Activated T-cell treated with anti-CD3 and anti-CD28 coated beads, Interleukin-2, amount 50 U/mL, for 72 hours (primary cell): ENCODE data around the gene RXRA. TPM values are rescaled to one million over a fixed set of nuclear protein-coding genes. Genes with fewer than 3 reads are reported as not detected.

Experiments used
- ATAC-seq, 2 donors: fragments of 150-1000 bp; cut with Tn5 transposase; replicated peaks in 1 of 2; 2 replicates each; pipeline ENCODE4 v1.10.0; 2021; ENCODE audit warnings: moderate library complexity in 2 of 2, mild to moderate bottlenecking in 1 of 2
- DNase-seq, 2 donors: peaks; one replicate each; pipeline ENCODE4 v3.0.0; 2021 to 2022; ENCODE audit warnings: mixed read lengths in 1 of 2
- H3K27ac Mint-ChIP-seq: one replicate; pipeline ENCODE4 v1.8.0; 2022; ENCODE audit warnings: mild to moderate bottlenecking, moderate library complexity, mixed read lengths
- H3K27me3 Mint-ChIP-seq: one replicate; pipeline ENCODE4 v1.8.0; 2022; ENCODE audit warnings: low read depth, mixed read lengths
- H3K36me3 Mint-ChIP-seq, 2 donors: one replicate each; pipeline ENCODE4 v1.8.0; 2022; ENCODE audit warnings: mixed read lengths in 2 of 2, mild to moderate bottlenecking in 1 of 2; ENCODE audit not compliant: insufficient read depth in 2 of 2
- H3K4me1 Mint-ChIP-seq: one replicate; pipeline ENCODE4 v1.8.0; 2022; ENCODE audit warnings: low read depth, mixed read lengths
- H3K4me3 Mint-ChIP-seq, 2 donors: one replicate each; pipeline ENCODE4 v1.8.0; 2022; ENCODE audit warnings: mild to moderate bottlenecking in 2 of 2, mixed read lengths in 2 of 2, moderate library complexity in 2 of 2
- H3K9me3 Mint-ChIP-seq, 2 donors: one replicate each; pipeline ENCODE4 v1.8.0; 2022; ENCODE audit warnings: mixed read lengths in 2 of 2
- total RNA-seq, 2 donors: library from RNA; stranded (reverse); gene quantifications; one replicate each; pipeline ENCODE4 v1.2.3, GENCODE V29; 2022

The RXRA gene
- total RNA-seq, 2 donors from 2014 or later: 4.9 to 12.4 TPM

DNA sequence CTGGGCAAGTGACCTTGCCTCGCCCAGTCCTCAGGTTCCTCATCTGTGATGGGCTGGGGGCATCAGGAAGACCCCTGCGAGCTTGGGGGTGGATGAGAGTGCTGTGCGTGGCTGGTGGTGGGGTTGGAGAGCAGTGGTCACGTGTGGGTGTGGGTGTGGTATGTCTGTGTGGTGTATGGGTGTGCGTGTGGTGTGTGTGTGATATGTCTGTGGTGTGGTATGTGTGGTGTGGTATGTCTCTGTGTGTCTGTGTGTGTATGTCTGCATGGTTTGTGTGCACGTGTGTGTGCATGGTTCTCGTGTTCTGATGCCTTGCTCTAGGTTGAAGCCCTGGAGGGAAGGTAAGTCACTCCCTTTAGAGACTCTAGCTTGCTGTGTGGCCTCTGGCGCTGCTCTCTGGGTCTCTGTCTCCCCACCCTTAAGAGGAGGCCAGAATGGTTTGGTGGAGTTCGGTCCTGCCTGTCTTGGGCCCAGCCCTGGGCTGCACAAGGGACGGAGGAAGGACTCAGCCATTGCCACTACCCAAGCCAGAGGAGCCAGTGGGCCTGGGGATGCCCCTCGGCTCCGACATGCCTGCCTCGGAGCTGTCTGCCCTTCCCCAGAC, 87.0 kb downstream of the RXRA start:
- H3K9me3 Mint-ChIP-seq: no peaks in the 10 kb centered on the region
- no peaks in the 10 kb centered on the region for H3K36me3 Mint-ChIP-seq
- H3K27me3 Mint-ChIP-seq: no peaks in the 10 kb centered on the region
- peaks cover 6% of the 10 kb centered on the region for H3K4me1 Mint-ChIP-seq
- DNase-seq (no peak), ATAC-seq (no peak)
- H3K27ac Mint-ChIP-seq: no peak overlapping the region
- H3K4me3 Mint-ChIP-seq: no peak overlapping the region

- Mint-ChIP-seq H3K4me1 (peaks cover 6% of the 10 kb centered on the region), H3K36me3 (no peaks in the 10 kb centered on the region), H3K27me3 (no peaks in the 10 kb centered on the region), H3K4me3 (no peak overlapping the region), H3K9me3 (no peaks in the 10 kb centered on the region), H3K27ac (no peak overlapping the region)
- DNase-seq (no peak), ATAC-seq (no peak)
Observed at GRCh38 chr9:134413890-134414623, 87.8 kb downstream of the RXRA start.

- no peak for ATAC-seq
- no peak for DNase-seq
- H3K27ac Mint-ChIP-seq: no peak overlapping the region
Observed at GRCh38 chr9:134414900-134415425, 88.7 kb downstream of the RXRA start.

GRCh38 chr9:134416385-134417015, 90.2 kb downstream of the RXRA start:
- Mint-ChIP-seq H3K4me3 (no peak overlapping the region), H3K27me3 (no peaks in the 10 kb centered on the region), H3K9me3 (no peaks in the 10 kb centered on the region), H3K36me3 (no peaks in the 10 kb centered on the region), H3K27ac (no peak overlapping the region), H3K4me1 (peaks cover 6% of the 10 kb centered on the region)
- no peak for DNase-seq
- no peak for ATAC-seq

More at GRCh38 chr9:134414900-134415425, 88.7 kb downstream of the RXRA start:
- Mint-ChIP-seq H3K4me3 (no peak overlapping the region), H3K27me3 (no peaks in the 10 kb centered on the region), H3K9me3 (no peaks in the 10 kb centered on the region), H3K4me1 (peaks cover 6% of the 10 kb centered on the region), H3K36me3 (no peaks in the 10 kb centered on the region)

- Mint-ChIP-seq H3K4me1 (no peaks in the 10 kb centered on the region), H3K36me3 (no peaks in the 10 kb centered on the region), H3K27ac (no peak overlapping the region), H3K4me3 (no peak overlapping the region), H3K27me3 (no peaks in the 10 kb centered on the region), H3K9me3 (no peaks in the 10 kb centered on the region)
- DNase-seq (no peak), ATAC-seq (no peak)
Observed at GRCh38 chr9:134418354-134418753, 92.1 kb downstream of the RXRA start.

- no peak overlapping the region for H3K27ac Mint-ChIP-seq
- no peak overlapping the region for H3K4me3 Mint-ChIP-seq
- H3K4me1 Mint-ChIP-seq: no peaks in the 10 kb centered on the region
- no peaks in the 10 kb centered on the region for H3K36me3 Mint-ChIP-seq
- DNase-seq (no peak), ATAC-seq (no peak)
- no peaks in the 10 kb centered on the region for H3K9me3 Mint-ChIP-seq
- no peaks in the 10 kb centered on the region for H3K27me3 Mint-ChIP-seq
Observed at GRCh38 chr9:134419000-134419683, 92.9 kb downstream of the RXRA start.

- no peaks in the 10 kb centered on the region for H3K27me3 Mint-ChIP-seq
- ATAC-seq: peak in 1 of 2 donors; percentile 35
Observed at GRCh38 chr9:134419684-134420076, 93.4 kb downstream of the RXRA start.

GRCh38 chr9:134420281-134420845, 94.1 kb downstream of the RXRA start:
- Mint-ChIP-seq H3K27me3 (no peaks in the 10 kb centered on the region), H3K36me3 (no peaks in the 10 kb centered on the region), H3K9me3 (no peaks in the 10 kb centered on the region), H3K4me1 (no peaks in the 10 kb centered on the region), H3K4me3 (no peak overlapping the region), H3K27ac (no peak overlapping the region)
- DNase-seq (no peak), ATAC-seq (no peak)

More at GRCh38 chr9:134419684-134420076, 93.4 kb downstream of the RXRA start:
- no peak for DNase-seq
- H3K36me3 Mint-ChIP-seq: no peaks in the 10 kb centered on the region
- no peaks in the 10 kb centered on the region for H3K9me3 Mint-ChIP-seq
- no peak overlapping the region for H3K27ac Mint-ChIP-seq
- no peak overlapping the region for H3K4me3 Mint-ChIP-seq
- H3K4me1 Mint-ChIP-seq: no peaks in the 10 kb centered on the region

DNA sequence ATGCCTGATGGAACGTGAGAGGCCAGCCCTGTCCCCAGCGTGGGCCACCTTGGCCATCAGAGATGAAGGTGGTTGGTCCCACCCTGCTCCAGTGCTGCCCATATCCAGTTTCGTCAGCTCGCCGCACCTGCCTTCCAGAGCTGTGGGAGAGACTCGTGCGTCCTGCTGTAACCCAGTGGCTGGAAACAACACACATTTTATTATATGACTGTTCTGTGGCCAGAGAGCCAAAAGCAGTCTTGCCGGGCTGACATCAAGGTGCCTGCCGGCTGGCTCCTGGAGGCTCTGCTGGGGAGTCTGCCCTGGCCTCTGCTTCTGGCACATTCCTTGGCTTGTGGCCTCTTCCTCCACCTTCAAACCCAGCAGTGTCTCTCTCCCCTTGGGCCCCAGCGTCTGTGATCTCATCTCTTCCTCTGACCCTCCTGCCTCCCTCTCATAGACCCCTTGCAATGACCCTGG, 94.7 kb downstream of the RXRA start:
- Mint-ChIP-seq H3K36me3 (no peaks in the 10 kb centered on the region), H3K27ac (no peak overlapping the region), H3K4me1 (no peaks in the 10 kb centered on the region), H3K4me3 (no peak overlapping the region), H3K27me3 (no peaks in the 10 kb centered on the region), H3K9me3 (no peaks in the 10 kb centered on the region)
- no peak for DNase-seq
- no peak for ATAC-seq

- Mint-ChIP-seq H3K9me3 (no peaks in the 10 kb centered on the region), H3K4me1 (no peaks in the 10 kb centered on the region), H3K27me3 (no peaks in the 10 kb centered on the region), H3K27ac (no peak overlapping the region), H3K4me3 (no peak overlapping the region), H3K36me3 (no peaks in the 10 kb centered on the region)
- ATAC-seq (no peak), DNase-seq (no peak)
Observed at GRCh38 chr9:134421888-134422287, 95.6 kb downstream of the RXRA start.

GRCh38 chr9:134422301-134423090, 96.2 kb downstream of the RXRA start:
- H3K4me3 Mint-ChIP-seq: no peak overlapping the region
- H3K27me3 Mint-ChIP-seq: no peaks in the 10 kb centered on the region
- H3K36me3 Mint-ChIP-seq: no peaks in the 10 kb centered on the region
- H3K9me3 Mint-ChIP-seq: no peaks in the 10 kb centered on the region
- no peaks in the 10 kb centered on the region for H3K4me1 Mint-ChIP-seq
- ATAC-seq: no peak
- no peak overlapping the region for H3K27ac Mint-ChIP-seq
- no peak for DNase-seq

DNA sequence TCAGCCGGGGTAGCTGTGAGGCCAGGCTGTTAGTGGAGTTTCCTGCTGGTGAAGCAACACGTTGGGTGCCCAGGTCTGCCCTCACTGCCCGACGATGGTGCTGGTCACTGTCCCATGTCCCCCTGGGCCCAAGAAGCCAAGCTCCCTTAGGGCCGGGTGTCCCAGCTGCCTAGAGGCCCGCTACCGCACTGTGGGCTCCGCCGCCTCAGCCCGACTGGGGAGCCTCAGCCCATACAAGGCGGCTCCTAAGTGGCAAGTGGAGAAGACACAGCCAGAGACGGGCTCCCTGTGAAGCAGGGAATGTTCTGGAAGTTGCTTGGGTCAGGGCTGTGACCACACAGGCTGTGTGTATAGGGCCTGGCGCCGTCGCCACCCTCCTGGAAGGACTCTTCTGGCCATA, 96.9 kb downstream of the RXRA start:
- no peaks in the 10 kb centered on the region for H3K9me3 Mint-ChIP-seq
- no peak for ATAC-seq

More for the DNA sequence above, 96.9 kb downstream of the RXRA start:
- Mint-ChIP-seq H3K36me3 (no peaks in the 10 kb centered on the region), H3K4me1 (no peaks in the 10 kb centered on the region), H3K27ac (no peak overlapping the region), H3K4me3 (no peak overlapping the region), H3K27me3 (no peaks in the 10 kb centered on the region)
- no peak for DNase-seq
